ENCODE measurements around the gene GDF10.

GDF10 gene

DNA sequence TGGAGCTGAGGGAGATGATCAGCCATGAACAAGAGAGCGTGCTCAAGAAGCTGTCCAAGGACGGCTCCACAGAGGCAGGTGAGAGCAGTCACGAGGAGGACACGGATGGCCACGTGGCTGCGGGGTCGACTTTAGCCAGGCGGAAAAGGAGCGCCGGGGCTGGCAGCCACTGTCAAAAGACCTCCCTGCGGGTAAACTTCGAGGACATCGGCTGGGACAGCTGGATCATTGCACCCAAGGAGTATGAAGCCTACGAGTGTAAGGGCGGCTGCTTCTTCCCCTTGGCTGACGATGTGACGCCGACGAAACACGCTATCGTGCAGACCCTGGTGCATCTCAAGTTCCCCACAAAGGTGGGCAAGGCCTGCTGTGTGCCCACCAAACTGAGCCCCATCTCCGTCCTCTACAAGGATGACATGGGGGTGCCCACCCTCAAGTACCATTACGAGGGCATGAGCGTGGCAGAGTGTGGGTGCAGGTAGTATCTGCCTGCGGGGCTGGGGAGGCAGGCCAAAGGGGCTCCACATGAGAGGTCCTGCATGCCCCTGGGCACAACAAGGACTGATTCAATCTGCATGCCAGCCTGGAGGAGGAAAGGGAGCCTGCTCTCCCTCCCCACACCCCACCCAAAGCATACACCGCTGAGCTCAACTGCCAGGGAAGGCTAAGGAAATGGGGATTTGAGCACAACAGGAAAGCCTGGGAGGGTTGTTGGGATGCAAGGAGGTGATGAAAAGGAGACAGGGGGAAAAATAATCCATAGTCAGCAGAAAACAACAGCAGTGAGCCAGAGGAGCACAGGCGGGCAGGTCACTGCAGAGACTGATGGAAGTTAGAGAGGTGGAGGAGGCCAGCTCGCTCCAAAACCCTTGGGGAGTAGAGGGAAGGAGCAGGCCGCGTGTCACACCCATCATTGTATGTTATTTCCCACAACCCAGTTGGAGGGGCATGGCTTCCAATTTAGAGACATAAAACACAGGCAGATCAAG lies 25.6 kb downstream of the GDF10 start:
- H3K36me3 ChIP-seq (ENCODE audit: insufficient read depth, low read length) = no peaks in the 10 kb centered on the region
- H3K27me3 ChIP-seq (ENCODE audit: insufficient read depth, low read length) = peaks cover 47% of the 10 kb centered on the region
- no peak overlapping the region for H3K27ac ChIP-seq (ENCODE audit: low read depth, low read length)
- H3K4me1 ChIP-seq (ENCODE audit: control insufficient read depth, insufficient read depth, low read length, unreplicated experiment) = no peaks in the 10 kb centered on the region
- no peak overlapping the region for H3K4me3 ChIP-seq (ENCODE audit: low read depth, low read length)
- H2AFZ ChIP-seq (ENCODE audit: low read length, unreplicated experiment) = no peak overlapping the region
- no peaks in the 10 kb centered on the region for H3K79me2 ChIP-seq (ENCODE audit: control insufficient read depth, insufficient read depth, low read length, unreplicated experiment)

DNA sequence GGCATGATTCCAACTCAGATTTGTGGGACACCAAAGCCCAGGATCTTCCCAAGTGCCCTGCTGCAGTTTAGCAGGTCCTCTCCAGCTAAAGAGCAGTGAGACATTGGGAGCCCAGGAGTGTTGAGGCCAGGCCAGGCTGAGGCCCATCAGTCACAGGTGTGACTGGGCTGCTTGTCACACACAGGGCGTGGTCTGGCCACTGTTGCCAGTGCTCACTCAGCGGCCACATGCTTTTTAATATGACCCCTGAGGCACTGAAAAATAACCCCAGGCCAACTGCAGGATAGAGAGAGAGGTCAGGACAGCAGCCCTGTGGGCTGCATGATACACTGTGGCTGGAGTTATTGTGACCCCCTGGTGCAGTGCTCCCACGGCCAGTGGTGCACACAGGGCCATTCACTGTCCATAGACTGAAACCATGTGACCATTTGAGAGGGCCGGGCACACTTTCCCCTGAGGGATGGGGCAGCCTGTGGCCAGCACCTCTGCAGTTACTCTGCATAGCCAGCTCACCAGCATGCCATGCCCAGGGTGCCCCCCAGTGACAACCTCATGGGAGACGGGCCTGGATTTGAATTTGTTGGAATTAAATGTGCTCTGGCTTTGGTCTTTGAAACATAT lies 26.4 kb downstream of the GDF10 start:
- H3K4me3 ChIP-seq (ENCODE audit: low read depth, low read length) = no peak overlapping the region
- H3K27me3 ChIP-seq (ENCODE audit: insufficient read depth, low read length) = peaks cover 38% of the 10 kb centered on the region
- H2AFZ ChIP-seq (ENCODE audit: low read length, unreplicated experiment) = no peak overlapping the region
- H3K4me1 ChIP-seq (ENCODE audit: control insufficient read depth, insufficient read depth, low read length, unreplicated experiment) = no peaks in the 10 kb centered on the region
- no peak overlapping the region for H3K27ac ChIP-seq (ENCODE audit: low read depth, low read length)
- H3K79me2 ChIP-seq (ENCODE audit: control insufficient read depth, insufficient read depth, low read length, unreplicated experiment) = no peaks in the 10 kb centered on the region
- no peaks in the 10 kb centered on the region for H3K36me3 ChIP-seq (ENCODE audit: insufficient read depth, low read length)

DNA sequence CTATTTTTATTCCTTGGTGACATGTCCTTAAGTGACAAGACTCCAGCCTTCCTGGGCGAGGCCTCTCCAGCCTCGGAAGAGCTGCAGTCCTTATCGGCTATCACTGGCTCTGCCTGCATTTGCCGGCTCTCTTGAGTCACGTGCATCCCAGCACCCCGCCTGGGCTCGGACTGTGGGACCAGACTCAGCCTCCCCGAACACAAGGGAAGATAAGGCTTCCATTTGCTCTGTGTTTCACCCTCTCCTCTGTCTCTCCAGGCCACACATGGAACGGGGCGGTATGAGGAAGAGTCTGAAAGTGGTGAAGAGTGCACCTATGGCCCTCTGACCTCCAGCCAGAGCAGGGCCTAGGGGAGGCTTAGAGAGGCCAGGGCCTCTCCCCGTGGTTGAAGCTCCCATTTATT lies 26.9 kb downstream of the GDF10 start:
- H3K4me1 ChIP-seq (ENCODE audit: control insufficient read depth, insufficient read depth, low read length, unreplicated experiment) = no peaks in the 10 kb centered on the region
- H3K27me3 ChIP-seq (ENCODE audit: insufficient read depth, low read length) = peaks cover 35% of the 10 kb centered on the region
- H2AFZ ChIP-seq (ENCODE audit: low read length, unreplicated experiment) = no peak overlapping the region
- H3K79me2 ChIP-seq (ENCODE audit: control insufficient read depth, insufficient read depth, low read length, unreplicated experiment) = no peaks in the 10 kb centered on the region
- no peaks in the 10 kb centered on the region for H3K36me3 ChIP-seq (ENCODE audit: insufficient read depth, low read length)
- no peak overlapping the region for H3K27ac ChIP-seq (ENCODE audit: low read depth, low read length)
- H3K4me3 ChIP-seq (ENCODE audit: low read depth, low read length) = no peak overlapping the region

DNA sequence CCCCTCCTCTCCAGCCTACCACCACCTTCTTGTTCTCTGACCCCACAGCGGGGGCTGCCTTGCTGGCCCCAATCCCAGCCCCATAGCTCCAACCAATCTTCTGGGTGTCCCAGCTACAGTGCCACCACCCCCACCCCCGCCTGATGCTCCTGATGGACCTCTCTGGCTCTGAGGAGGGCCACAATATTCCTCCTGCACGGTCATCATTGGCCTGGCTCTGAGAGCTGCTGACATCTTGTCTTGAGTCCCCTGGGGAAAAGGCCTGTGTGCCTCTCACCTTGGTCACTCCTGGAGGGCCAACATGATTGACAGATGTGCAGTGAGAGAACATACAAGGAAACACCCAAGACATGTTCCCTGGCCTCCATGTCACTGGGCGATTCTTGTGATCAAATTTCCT lies 29.9 kb downstream of the GDF10 start:
- Histone ChIP-seq H3K27me3 (ENCODE audit: insufficient read depth, low read length) (peaks cover 37% of the 10 kb centered on the region), H3K27ac (ENCODE audit: low read depth, low read length) (no peak overlapping the region), H3K79me2 (ENCODE audit: control insufficient read depth, insufficient read depth, low read length, unreplicated experiment) (no peaks in the 10 kb centered on the region)

DNA sequence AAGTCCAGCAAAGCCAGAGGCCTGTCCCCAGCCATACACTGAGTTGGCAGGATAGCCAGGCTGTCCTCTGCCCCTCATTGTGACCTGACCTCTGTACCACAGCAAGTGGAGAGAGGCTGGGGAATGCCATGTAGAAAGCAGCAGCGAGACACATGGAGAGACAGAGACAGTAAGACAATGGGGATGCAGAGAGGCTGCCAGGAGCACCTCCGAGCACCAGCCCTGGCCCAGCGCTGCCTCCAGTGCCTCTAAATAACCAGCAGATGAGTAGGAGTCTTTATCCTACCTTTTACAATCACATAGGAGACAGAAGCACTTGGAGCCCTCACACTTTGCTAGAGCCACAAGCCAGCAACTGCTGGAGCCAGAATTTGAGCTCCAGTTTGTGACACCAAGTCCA lies 30.4 kb downstream of the GDF10 start:
- Histone ChIP-seq H3K4me1 (ENCODE audit: control insufficient read depth, insufficient read depth, low read length, unreplicated experiment) (no peaks in the 10 kb centered on the region), H3K36me3 (ENCODE audit: insufficient read depth, low read length) (no peaks in the 10 kb centered on the region), H3K27me3 (ENCODE audit: insufficient read depth, low read length) (peaks cover 37% of the 10 kb centered on the region), H3K27ac (ENCODE audit: low read depth, low read length) (no peak overlapping the region), H3K4me3 (ENCODE audit: low read depth, low read length) (no peak overlapping the region), H3K79me2 (ENCODE audit: control insufficient read depth, insufficient read depth, low read length, unreplicated experiment) (no peaks in the 10 kb centered on the region), H2AFZ (ENCODE audit: low read length, unreplicated experiment) (no peak overlapping the region)

More for the DNA sequence above, 29.9 kb downstream of the GDF10 start:
- no peak overlapping the region for H3K4me3 ChIP-seq (ENCODE audit: low read depth, low read length)
- H2AFZ ChIP-seq (ENCODE audit: low read length, unreplicated experiment) = no peak overlapping the region
- H3K36me3 ChIP-seq (ENCODE audit: insufficient read depth, low read length) = no peaks in the 10 kb centered on the region
- no peaks in the 10 kb centered on the region for H3K4me1 ChIP-seq (ENCODE audit: control insufficient read depth, insufficient read depth, low read length, unreplicated experiment)

DNA sequence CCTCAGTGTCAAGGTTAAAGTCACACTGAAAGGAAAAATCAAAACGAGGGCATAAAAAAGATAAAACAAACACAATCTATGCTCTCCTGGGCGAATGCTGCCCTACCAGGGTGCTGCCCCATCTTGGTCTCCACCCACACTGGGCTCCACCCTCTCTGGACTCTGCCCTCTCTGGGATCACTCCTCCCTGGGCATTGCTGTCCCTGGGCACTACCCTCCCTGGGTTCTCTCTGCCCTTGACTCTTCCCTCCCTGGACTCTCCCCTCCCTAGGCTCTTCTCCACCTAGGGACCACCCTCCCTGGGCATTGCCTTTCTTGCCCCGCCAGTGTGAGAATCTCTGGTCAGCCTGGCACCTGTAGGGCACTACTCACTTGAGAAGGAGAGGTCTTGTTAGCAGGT lies 30.8 kb downstream of the GDF10 start:
- Histone ChIP-seq H3K79me2 (ENCODE audit: control insufficient read depth, insufficient read depth, low read length, unreplicated experiment) (no peaks in the 10 kb centered on the region), H3K4me1 (ENCODE audit: control insufficient read depth, insufficient read depth, low read length, unreplicated experiment) (no peaks in the 10 kb centered on the region), H3K4me3 (ENCODE audit: low read depth, low read length) (no peak overlapping the region), H3K36me3 (ENCODE audit: insufficient read depth, low read length) (no peaks in the 10 kb centered on the region), H2AFZ (ENCODE audit: low read length, unreplicated experiment) (no peak overlapping the region), H3K27me3 (ENCODE audit: insufficient read depth, low read length) (peaks cover 42% of the 10 kb centered on the region), H3K27ac (ENCODE audit: low read depth, low read length) (no peak overlapping the region)

DNA sequence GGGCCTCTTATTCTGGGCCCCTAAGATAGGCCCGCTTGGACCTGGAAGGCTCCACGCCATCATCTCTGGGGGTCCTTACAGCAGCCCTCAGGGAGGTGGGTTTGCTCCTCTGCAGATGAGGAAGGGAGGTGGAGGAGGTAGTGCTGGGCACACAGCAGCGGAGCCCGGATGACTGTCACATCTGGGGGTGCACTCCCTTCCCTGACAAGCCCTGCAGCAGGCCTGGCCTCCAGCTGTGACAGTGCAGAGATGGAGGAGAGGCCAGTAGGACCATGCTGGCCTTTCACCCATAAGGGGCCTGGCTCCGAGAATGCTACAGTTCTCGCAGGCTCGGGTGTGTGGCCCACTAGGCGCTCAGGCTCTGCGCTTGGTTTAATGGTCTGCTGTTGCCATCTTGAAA lies 31.5 kb downstream of the GDF10 start:
- no peak overlapping the region for H2AFZ ChIP-seq (ENCODE audit: low read length, unreplicated experiment)

DNA sequence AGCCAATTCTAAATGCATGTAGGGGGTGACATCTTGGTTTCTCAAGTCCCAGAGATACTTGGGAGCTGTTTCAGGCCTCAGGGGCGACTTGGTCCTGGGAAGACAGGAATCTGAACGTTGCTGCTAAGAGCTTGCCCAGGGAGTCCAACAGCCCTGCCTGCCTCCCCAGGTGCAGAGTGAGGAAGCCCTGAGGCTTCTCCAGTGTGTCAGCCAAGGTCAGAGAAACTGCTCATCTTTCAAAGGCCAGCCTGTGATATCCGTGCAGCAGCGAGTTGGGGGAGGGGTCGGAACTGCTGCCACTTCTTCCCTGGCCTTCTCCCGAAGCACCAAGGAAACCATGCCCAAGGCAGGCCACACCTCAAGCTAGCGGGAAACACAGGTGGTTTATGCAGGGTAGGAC lies 32.0 kb downstream of the GDF10 start:
- H3K36me3 ChIP-seq (ENCODE audit: insufficient read depth, low read length) = no peaks in the 10 kb centered on the region

More for the DNA sequence above, 31.5 kb downstream of the GDF10 start:
- H3K36me3 ChIP-seq (ENCODE audit: insufficient read depth, low read length) = no peaks in the 10 kb centered on the region
- H3K79me2 ChIP-seq (ENCODE audit: control insufficient read depth, insufficient read depth, low read length, unreplicated experiment) = no peaks in the 10 kb centered on the region
- peaks cover 49% of the 10 kb centered on the region for H3K27me3 ChIP-seq (ENCODE audit: insufficient read depth, low read length)
- no peak overlapping the region for H3K4me3 ChIP-seq (ENCODE audit: low read depth, low read length)
- H3K27ac ChIP-seq (ENCODE audit: low read depth, low read length) = no peak overlapping the region
- no peaks in the 10 kb centered on the region for H3K4me1 ChIP-seq (ENCODE audit: control insufficient read depth, insufficient read depth, low read length, unreplicated experiment)

DNA sequence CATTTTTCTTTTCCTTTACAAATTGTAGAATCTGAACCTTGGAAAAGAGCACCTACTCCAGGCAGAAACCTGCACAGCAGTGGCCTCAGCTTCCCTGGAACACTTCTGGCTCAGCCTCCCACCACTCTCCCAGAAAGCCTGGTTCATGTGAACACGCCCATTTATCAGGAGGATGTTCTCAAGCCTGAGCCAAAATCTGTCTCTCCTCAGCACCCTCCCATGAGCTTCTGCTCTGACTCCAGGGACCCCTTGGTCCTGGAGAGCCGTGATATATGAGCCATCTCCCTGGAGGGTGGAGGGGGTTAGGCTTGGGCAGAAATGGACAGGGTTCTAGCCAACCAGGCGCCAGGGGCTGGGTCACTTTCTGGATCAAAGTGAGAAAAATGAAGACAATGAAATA lies 32.4 kb downstream of the GDF10 start:
- H3K27ac ChIP-seq (ENCODE audit: low read depth, low read length) = no peak overlapping the region
- H3K27me3 ChIP-seq (ENCODE audit: insufficient read depth, low read length) = peaks cover 57% of the 10 kb centered on the region
- no peak overlapping the region for H3K4me3 ChIP-seq (ENCODE audit: low read depth, low read length)
- no peaks in the 10 kb centered on the region for H3K36me3 ChIP-seq (ENCODE audit: insufficient read depth, low read length)
- no peaks in the 10 kb centered on the region for H3K79me2 ChIP-seq (ENCODE audit: control insufficient read depth, insufficient read depth, low read length, unreplicated experiment)
- H3K4me1 ChIP-seq (ENCODE audit: control insufficient read depth, insufficient read depth, low read length, unreplicated experiment) = no peaks in the 10 kb centered on the region
- no peak overlapping the region for H2AFZ ChIP-seq (ENCODE audit: low read length, unreplicated experiment)

More for the DNA sequence above, 32.0 kb downstream of the GDF10 start:
- Histone ChIP-seq H3K27ac (ENCODE audit: low read depth, low read length) (no peak overlapping the region), H3K4me3 (ENCODE audit: low read depth, low read length) (no peak overlapping the region), H3K27me3 (ENCODE audit: insufficient read depth, low read length) (peaks cover 53% of the 10 kb centered on the region), H3K4me1 (ENCODE audit: control insufficient read depth, insufficient read depth, low read length, unreplicated experiment) (no peaks in the 10 kb centered on the region), H2AFZ (ENCODE audit: low read length, unreplicated experiment) (no peak overlapping the region), H3K79me2 (ENCODE audit: control insufficient read depth, insufficient read depth, low read length, unreplicated experiment) (no peaks in the 10 kb centered on the region)

DNA sequence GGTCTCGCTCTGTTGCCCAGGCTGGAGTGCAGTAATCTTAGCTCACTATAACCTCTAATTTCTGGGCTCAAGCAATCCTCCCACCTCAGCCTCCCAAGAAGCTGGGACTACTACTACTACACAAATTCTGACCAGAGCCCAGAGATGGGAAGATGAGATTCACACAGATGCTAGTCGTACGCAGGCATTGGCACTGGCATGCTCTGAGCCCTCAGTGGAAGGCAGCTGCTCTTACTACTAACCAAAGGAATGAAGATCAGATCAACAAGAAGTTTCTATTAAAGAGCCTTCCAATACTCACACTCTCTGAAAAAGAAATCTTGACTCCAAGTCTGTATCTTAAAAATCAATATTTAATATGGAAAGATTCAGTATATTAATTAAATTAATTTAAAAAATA lies 32.9 kb downstream of the GDF10 start:
- Histone ChIP-seq H3K4me3 (ENCODE audit: low read depth, low read length) (no peak overlapping the region), H3K27me3 (ENCODE audit: insufficient read depth, low read length) (peaks cover 63% of the 10 kb centered on the region), H2AFZ (ENCODE audit: low read length, unreplicated experiment) (no peak overlapping the region), H3K27ac (ENCODE audit: low read depth, low read length) (no peak overlapping the region), H3K4me1 (ENCODE audit: control insufficient read depth, insufficient read depth, low read length, unreplicated experiment) (no peaks in the 10 kb centered on the region), H3K36me3 (ENCODE audit: insufficient read depth, low read length) (no peaks in the 10 kb centered on the region), H3K79me2 (ENCODE audit: control insufficient read depth, insufficient read depth, low read length, unreplicated experiment) (no peaks in the 10 kb centered on the region)

DNA sequence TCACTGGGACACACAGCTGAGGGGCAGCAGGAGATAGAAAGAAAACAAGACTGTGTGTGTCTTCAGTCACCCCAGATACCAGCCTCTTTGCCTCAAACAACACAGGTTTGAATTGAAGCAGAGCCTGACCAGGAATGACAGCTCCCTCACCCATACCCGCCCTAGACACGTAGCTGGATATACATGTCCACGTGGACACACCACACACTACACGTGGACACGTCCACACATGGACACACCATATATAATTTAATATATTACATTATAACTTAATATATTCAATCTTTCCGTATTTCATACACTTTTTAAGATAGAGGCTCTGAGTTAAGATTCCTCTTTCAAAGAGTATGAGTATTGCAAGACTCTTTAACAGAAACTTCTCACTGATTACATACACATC lies 33.5 kb downstream of the GDF10 start:
- no peak overlapping the region for H2AFZ ChIP-seq (ENCODE audit: low read length, unreplicated experiment)
- no peak overlapping the region for H3K27ac ChIP-seq (ENCODE audit: low read depth, low read length)
- H3K4me1 ChIP-seq (ENCODE audit: control insufficient read depth, insufficient read depth, low read length, unreplicated experiment) = no peaks in the 10 kb centered on the region

More for the DNA sequence above, 33.5 kb downstream of the GDF10 start:
- peaks cover 69% of the 10 kb centered on the region for H3K27me3 ChIP-seq (ENCODE audit: insufficient read depth, low read length)
- H3K36me3 ChIP-seq (ENCODE audit: insufficient read depth, low read length) = no peaks in the 10 kb centered on the region
- H3K79me2 ChIP-seq (ENCODE audit: control insufficient read depth, insufficient read depth, low read length, unreplicated experiment) = no peaks in the 10 kb centered on the region
- H3K4me3 ChIP-seq (ENCODE audit: low read depth, low read length) = no peak overlapping the region

Measured in ACC112 (cell line).